Measurements from ENCODE around the gene PLGRKT. TPM values are rescaled to one million over a fixed set of nuclear protein-coding genes. Genes with fewer than 3 reads are reported as not detected.

The PLGRKT gene
- total RNA-seq, 2 experiments from 2014 or later = 10.4 to 26.1 TPM

DNA sequence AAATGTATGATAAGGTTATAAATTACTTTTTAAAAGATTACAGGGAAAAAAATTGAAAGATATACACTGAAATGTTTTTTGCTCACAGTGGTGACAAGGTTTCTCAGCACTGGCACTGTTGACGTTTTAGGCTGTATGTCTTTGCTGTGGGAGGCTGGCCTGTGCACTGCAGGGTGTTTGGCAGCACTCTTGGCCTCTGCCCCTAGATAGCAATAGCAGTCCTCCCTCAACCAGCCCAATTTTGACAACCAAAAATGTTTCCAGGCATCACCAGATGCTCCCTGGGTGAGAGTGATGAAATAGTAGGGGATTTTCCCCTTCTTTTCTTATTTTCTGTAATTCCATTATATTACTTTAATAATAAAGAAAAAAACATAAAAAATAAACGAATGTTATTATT is 15.9 kb upstream of the PLGRKT start:
- H3K79me2 ChIP-seq (ENCODE audit: insufficient read depth, low read depth, low read length) = no peaks in the 10 kb centered on the region

DNA sequence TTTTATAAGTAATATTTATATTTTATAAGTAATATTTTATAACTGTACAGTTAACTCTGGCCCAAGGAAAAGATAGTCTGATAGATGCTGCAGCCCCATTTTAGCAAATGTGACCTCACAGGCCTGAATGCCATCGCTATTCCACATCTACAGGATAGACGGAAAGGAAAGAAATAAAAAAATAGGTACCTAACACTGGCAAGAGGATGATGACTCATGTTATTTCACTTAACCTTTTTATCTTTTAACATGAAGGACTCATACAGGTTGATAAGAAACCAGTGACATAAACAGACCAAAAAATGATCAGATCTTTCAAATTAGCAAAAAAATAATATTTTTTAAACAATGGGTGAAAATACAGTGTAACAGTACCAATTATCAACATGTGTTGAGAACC is 15.3 kb upstream of the PLGRKT start:
- ChIA-PET POLR2A (no interaction called here), CTCF (ENCODE audit: unreplicated experiment) (no interaction called here)
- H3K79me2 ChIP-seq (ENCODE audit: insufficient read depth, low read depth, low read length) = no peaks in the 10 kb centered on the region
- H3K4me3 ChIP-seq (ENCODE audit: low read depth, low read length, poor library complexity, severe bottlenecking) = no peak overlapping the region
- H3K4me1 ChIP-seq (ENCODE audit: insufficient read depth, low read length, poor library complexity, severe bottlenecking) = peaks cover 25% of the 10 kb centered on the region
- no peak for DNase-seq (ENCODE audit: low spot score)
- H3K27ac ChIP-seq (ENCODE audit: low read depth, low read length, poor library complexity, severe bottlenecking) = no peak overlapping the region
- intact Hi-C loops (cut with micrococcal nuclease; ENCODE audit: unreplicated experiment) = loop anchor here (10.0 kb wide), 1 partner anchor 322 kb away; no protein-coding TSS in a partner anchor
- TF ChIP-seq CTCF (conservative IDR thresholded peaks at IDR 0.05; ENCODE audit: low read length) (no peak), EZH2phosphoT487 (IDR thresholded peaks at IDR 0.05; ENCODE audit: borderline replicate concordance, low read depth, low read length) (no peak)
- BruUV-seq (replicated peaks) = no TSS peak
- no peak overlapping the region for H2AFZ ChIP-seq (ENCODE audit: low read length)
- no peaks in the 10 kb centered on the region for H3K36me3 ChIP-seq (ENCODE audit: insufficient read depth, low read length)
- no peak overlapping the region for H3K4me2 ChIP-seq (ENCODE audit: low read length)
- H3K9me3 ChIP-seq (ENCODE audit: low read length) = no peaks in the 10 kb centered on the region
- no peaks in the 10 kb centered on the region for H4K20me1 ChIP-seq (ENCODE audit: insufficient read depth, low read length)
- no peaks in the 10 kb centered on the region for H3K9me2 ChIP-seq (ENCODE audit: insufficient read depth, low read length)

More for the DNA sequence above, 15.9 kb upstream of the PLGRKT start:
- intact Hi-C loops (cut with micrococcal nuclease; ENCODE audit: unreplicated experiment) = loop anchor here (10.0 kb wide), 1 partner anchor 321 kb away; no protein-coding TSS in a partner anchor
- Histone ChIP-seq H3K27ac (ENCODE audit: low read depth, low read length, poor library complexity, severe bottlenecking) (no peak overlapping the region), H2AFZ (ENCODE audit: low read length) (no peak overlapping the region), H3K4me2 (ENCODE audit: low read length) (no peak overlapping the region), H3K36me3 (ENCODE audit: insufficient read depth, low read length) (no peaks in the 10 kb centered on the region), H4K20me1 (ENCODE audit: insufficient read depth, low read length) (no peaks in the 10 kb centered on the region), H3K4me3 (ENCODE audit: low read depth, low read length, poor library complexity, severe bottlenecking) (no peak overlapping the region), H3K4me1 (ENCODE audit: insufficient read depth, low read length, poor library complexity, severe bottlenecking) (peaks cover 25% of the 10 kb centered on the region), H3K9me2 (ENCODE audit: insufficient read depth, low read length) (no peaks in the 10 kb centered on the region), H3K9me3 (ENCODE audit: low read length) (no peaks in the 10 kb centered on the region)
- CTCF ChIA-PET (ENCODE audit: unreplicated experiment) = no interaction called here
- no peak for DNase-seq (ENCODE audit: low spot score)
- POLR2A ChIA-PET = no interaction called here
- TF ChIP-seq EZH2phosphoT487 (IDR thresholded peaks at IDR 0.05; ENCODE audit: borderline replicate concordance, low read depth, low read length) (no peak), CTCF (conservative IDR thresholded peaks at IDR 0.05; ENCODE audit: low read length) (no peak)
- no TSS peak for BruUV-seq (replicated peaks)

GRCh38 chr9:5452286-5452609 is 14.5 kb upstream of the PLGRKT start:
- BruUV-seq (replicated peaks) = no TSS peak
- H3K9me3 ChIP-seq (ENCODE audit: low read length) = no peaks in the 10 kb centered on the region
- no peaks in the 10 kb centered on the region for H3K9me2 ChIP-seq (ENCODE audit: insufficient read depth, low read length)
- H2AFZ ChIP-seq (ENCODE audit: low read length) = no peak overlapping the region
- no peaks in the 10 kb centered on the region for H3K79me2 ChIP-seq (ENCODE audit: insufficient read depth, low read depth, low read length)
- no peak overlapping the region for H3K27ac ChIP-seq (ENCODE audit: low read depth, low read length, poor library complexity, severe bottlenecking)
- CTCF ChIA-PET (ENCODE audit: unreplicated experiment) = no interaction called here
- H3K36me3 ChIP-seq (ENCODE audit: insufficient read depth, low read length) = no peaks in the 10 kb centered on the region
- no peak for TF ChIP-seq CTCF (conservative IDR thresholded peaks at IDR 0.05; ENCODE audit: low read length)
- no peak for TF ChIP-seq EZH2phosphoT487 (IDR thresholded peaks at IDR 0.05; ENCODE audit: borderline replicate concordance, low read depth, low read length)
- H3K4me2 ChIP-seq (ENCODE audit: low read length) = no peak overlapping the region
- POLR2A ChIA-PET = interaction anchor here (0.7 kb wide), 1 partner anchor 78 kb away, joined by 3 read pairs; no protein-coding TSS in a partner anchor
- H4K20me1 ChIP-seq (ENCODE audit: insufficient read depth, low read length) = no peaks in the 10 kb centered on the region
- no peak overlapping the region for H3K4me3 ChIP-seq (ENCODE audit: low read depth, low read length, poor library complexity, severe bottlenecking)
- DNase-seq (ENCODE audit: low spot score) = no peak
- intact Hi-C loops (cut with micrococcal nuclease; ENCODE audit: unreplicated experiment) = loop anchor here (10.0 kb wide), 1 partner anchor 323 kb away; no protein-coding TSS in a partner anchor
- H3K4me1 ChIP-seq (ENCODE audit: insufficient read depth, low read length, poor library complexity, severe bottlenecking) = peaks cover 25% of the 10 kb centered on the region
